Liver (tissue), 3 donors: ENCODE data around the gene CAPN2.

Source experiments
- CTCF ChIP-seq: fragments of 150-350 bp; IDR thresholded peaks from 2 replicates; pipeline ENCODE4 v1.5.1; 2017; ENCODE audit warnings: improper control_type of control experiment, low read depth, low read length; ENCODE audit not compliant: missing input control
- EGR1 ChIP-seq, 2 donors: IDR thresholded peaks; 2 replicates each; pipeline ENCODE4 v1.6.1; 2016 to 2018; ENCODE audit warnings: antibody characterized with exemption in 2 of 2, low read depth in 2 of 2
- FOXA1 ChIP-seq: IDR thresholded peaks from 2 replicates; pipeline ENCODE4 v1.6.1; 2016; ENCODE audit warnings: antibody characterized with exemption
- GABPA ChIP-seq, 2 donors: IDR thresholded peaks in 1 of 2; conservative IDR thresholded peaks in 1 of 2; 2 replicates each; pipeline ENCODE4 v1.6.1; 2016; ENCODE audit warnings: antibody characterized with exemption in 2 of 2, mild to moderate bottlenecking in 1 of 2, moderate library complexity in 1 of 2
- JUND ChIP-seq, 2 donors: IDR thresholded peaks; 2 replicates each; pipeline ENCODE4 v1.6.1; 2016; ENCODE audit warnings: antibody characterized with exemption in 2 of 2
- MAX ChIP-seq: IDR thresholded peaks from 2 replicates; pipeline ENCODE4 v1.6.1; 2016; ENCODE audit warnings: antibody characterized with exemption
- RAD21 ChIP-seq, 2 donors: IDR thresholded peaks; 2 replicates each; pipeline ENCODE4 v1.6.1; 2016; ENCODE audit warnings: antibody characterized with exemption in 2 of 2, mild to moderate bottlenecking in 2 of 2
- REST ChIP-seq: IDR thresholded peaks from 2 replicates; pipeline ENCODE4 v1.6.1; 2016; ENCODE audit warnings: antibody characterized with exemption, mild to moderate bottlenecking
- RXRA ChIP-seq, 2 donors: IDR thresholded peaks; 2 replicates each; pipeline ENCODE4 v1.6.1; 2017 to 2018; ENCODE audit warnings: antibody characterized with exemption in 2 of 2, mild to moderate bottlenecking in 1 of 2
- SP1 ChIP-seq: IDR thresholded peaks from 2 replicates; pipeline ENCODE4 v1.6.1; 2018; ENCODE audit warnings: antibody characterized with exemption, mild to moderate bottlenecking
- TAF1 ChIP-seq: conservative IDR thresholded peaks from 2 replicates; pipeline ENCODE4 v1.6.1; 2016; ENCODE audit warnings: antibody characterized with exemption, mild to moderate bottlenecking
- YY1 ChIP-seq: IDR thresholded peaks from 2 replicates; pipeline ENCODE4 v1.6.1; 2016; ENCODE audit warnings: antibody characterized with exemption, mild to moderate bottlenecking
- donor health status: healthy.
- donor health status: healthy.

DNA sequence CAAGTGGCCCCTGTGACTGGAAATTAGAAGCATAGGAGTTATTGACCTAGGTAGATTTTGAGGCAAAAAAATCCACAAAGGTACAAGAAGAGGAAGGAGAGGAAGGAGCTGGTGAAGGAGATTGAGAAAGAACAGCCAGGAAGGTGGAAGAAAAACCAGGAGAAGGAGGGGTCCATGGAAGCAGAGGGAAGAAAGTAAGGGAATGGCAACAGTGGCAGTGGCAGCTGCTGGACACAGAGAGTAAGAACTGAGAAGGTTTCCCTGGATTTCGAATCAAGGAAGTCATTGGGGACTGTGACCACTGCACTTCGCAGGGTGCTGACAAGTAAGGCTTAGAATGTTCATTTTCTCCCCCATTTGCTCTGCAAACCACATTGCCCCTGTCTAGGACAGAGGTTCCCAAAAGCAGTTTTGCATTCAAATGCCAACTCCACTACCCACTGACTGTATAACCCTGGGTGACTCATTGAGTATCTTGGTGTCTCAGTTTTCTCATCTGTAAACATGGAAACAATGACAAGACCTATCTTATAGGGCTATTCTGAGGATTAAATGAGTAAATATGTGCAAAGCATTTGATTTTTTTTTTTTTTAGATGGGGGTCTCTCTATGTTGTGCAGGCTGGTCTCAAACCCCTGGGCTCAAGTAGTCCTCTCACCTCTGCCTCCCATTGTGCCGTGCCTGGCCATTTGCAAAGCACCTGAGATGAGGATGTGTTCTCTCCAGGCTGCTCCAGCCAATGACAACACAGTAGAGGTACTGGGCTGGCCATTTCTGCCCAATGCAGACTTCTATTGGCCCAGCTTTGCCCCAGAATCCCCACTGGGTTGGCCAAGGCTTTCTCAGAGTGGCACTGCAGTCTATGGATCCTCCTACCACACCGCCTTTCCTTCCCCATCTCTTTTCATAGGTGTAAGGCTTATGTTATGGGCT lies 9.3 kb upstream of the CAPN2 start:
- TF ChIP-seq JUND (IDR thresholded peaks at IDR 0.05) (no peak), CTCF (no peak), YY1 (no peak), EGR1 (IDR thresholded peaks at IDR 0.05; ENCODE audit: low read depth in 2 of 2) (no peak), REST (no peak), TAF1 (no peak), RAD21 (IDR thresholded peaks at IDR 0.05) (no peak), SP1 (no peak), MAX (no peak), GABPA (IDR thresholded peaks at IDR 0.05 in 1 of 2, conservative IDR thresholded peaks at IDR 0.05 in 1 of 2) (no peak), RXRA (IDR thresholded peaks at IDR 0.05) (no peak), FOXA1 (no peak)
